Measurements from ENCODE around the gene MESP2.
"Not testable (repeated sequence)": the region's sequence is repeated elsewhere in the genome, so short reads cannot be mapped to it uniquely, and the experiment has no call there.

Gene MESP2

GRCh38 chr15:89781891-89782618 lies 5.9 kb downstream of the MESP2 start:
- DNase-seq = no peak

GRCh38 chr15:89782619-89782950 lies 6.5 kb downstream of the MESP2 start:
- DNase-seq = not testable (repeated sequence)

- no peak for DNase-seq
These were observed 7.2 kb downstream of the MESP2 start for GRCh38 chr15:89783111-89783860.

GRCh38 chr15:89783861-89784685 lies 7.9 kb downstream of the MESP2 start:
- no peak for DNase-seq

- DNase-seq = no peak
These were observed 8.5 kb downstream of the MESP2 start for GRCh38 chr15:89784686-89784960.

- no peak for DNase-seq
These were observed 9.1 kb downstream of the MESP2 start for GRCh38 chr15:89785064-89785773.

- no peak for DNase-seq
These were observed 9.6 kb downstream of the MESP2 start for GRCh38 chr15:89785774-89786140.

- no peak for DNase-seq
These were observed 11.8 kb downstream of the MESP2 start for GRCh38 chr15:89787944-89788343.

- not testable (repeated sequence) for DNase-seq
These were observed 12.5 kb downstream of the MESP2 start for GRCh38 chr15:89788585-89788984.

GRCh38 chr15:89790206-89790605 lies 14.1 kb downstream of the MESP2 start:
- DNase-seq = no peak

GRCh38 chr15:89790661-89791060 lies 14.5 kb downstream of the MESP2 start:
- no peak for DNase-seq

- no peak for DNase-seq
These were observed 16.1 kb downstream of the MESP2 start for GRCh38 chr15:89792106-89792805.

- peak; percentile 74 for DNase-seq
These were observed 18.6 kb downstream of the MESP2 start for GRCh38 chr15:89794627-89795241.

- DNase-seq = no peak
These were observed 19.9 kb downstream of the MESP2 start for GRCh38 chr15:89795996-89796395.

GRCh38 chr15:89797678-89798201 lies 21.6 kb downstream of the MESP2 start:
- no peak for DNase-seq

GRCh38 chr15:89799011-89799911 lies 23.1 kb downstream of the MESP2 start:
- DNase-seq = no peak

- DNase-seq = no peak
These were observed 23.9 kb downstream of the MESP2 start for GRCh38 chr15:89799918-89800498.

- no peak for DNase-seq
These were observed 25.5 kb downstream of the MESP2 start for GRCh38 chr15:89801471-89802195.

- DNase-seq = peak; percentile 17
These were observed 26.2 kb downstream of the MESP2 start for GRCh38 chr15:89802231-89802928.
